GM12892 (cell line): Measurements from ENCODE around the gene CTR9.

Experiments
- POLR2A ChIP-seq: IDR thresholded peaks from 2 replicates; pipeline ENCODE4 v1.6.1; 2011; ENCODE audit warnings: low read depth, low read length, control low read depth
- POLR2AphosphoS5 ChIP-seq: IDR thresholded peaks from 2 replicates; pipeline ENCODE4 v1.6.1; 2011; ENCODE audit warnings: low read depth, low read length, control low read depth

- TF ChIP-seq POLR2A (no peak), POLR2AphosphoS5 (no peak)
These were observed 10.1 kb downstream of the CTR9 start for GRCh38 chr11:10761085-10761698.
